ENCODE results near the gene ARHGAP15.

Gene ARHGAP15

DNA sequence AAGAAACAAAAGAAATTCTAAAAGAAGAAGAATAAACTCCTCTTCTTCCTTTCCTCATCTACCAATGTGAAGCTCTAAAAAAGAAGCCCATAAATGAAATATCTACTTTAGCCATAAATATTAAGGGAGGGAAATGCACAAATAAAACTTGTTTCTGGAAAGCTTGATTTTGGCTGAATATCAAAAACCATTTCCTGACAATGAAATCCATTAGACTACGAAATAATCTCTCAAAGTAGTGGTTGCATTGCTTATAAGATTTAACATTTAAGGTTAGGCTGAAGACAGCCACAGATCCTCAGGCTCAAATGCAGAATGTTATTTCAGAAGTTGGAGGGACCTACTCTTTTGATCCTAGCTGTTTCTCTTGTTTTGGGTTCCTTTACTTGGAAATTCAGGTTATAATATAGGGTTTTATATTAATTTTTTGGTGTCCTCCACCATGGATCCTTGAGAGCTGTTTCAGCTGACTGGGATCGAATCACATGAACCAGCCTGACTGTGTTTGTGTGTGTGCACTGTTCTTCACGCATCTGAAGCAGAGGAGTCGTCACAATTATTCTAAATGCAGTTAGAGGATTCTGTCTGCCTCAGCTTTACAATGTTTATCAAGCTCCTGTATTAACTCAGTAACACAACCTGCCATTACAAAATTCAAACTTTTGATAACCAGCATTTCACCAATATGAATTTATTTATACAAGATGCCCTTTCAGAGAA lies 474.8 kb downstream of the ARHGAP15 start:
- DNase-seq, result no peak

DNA sequence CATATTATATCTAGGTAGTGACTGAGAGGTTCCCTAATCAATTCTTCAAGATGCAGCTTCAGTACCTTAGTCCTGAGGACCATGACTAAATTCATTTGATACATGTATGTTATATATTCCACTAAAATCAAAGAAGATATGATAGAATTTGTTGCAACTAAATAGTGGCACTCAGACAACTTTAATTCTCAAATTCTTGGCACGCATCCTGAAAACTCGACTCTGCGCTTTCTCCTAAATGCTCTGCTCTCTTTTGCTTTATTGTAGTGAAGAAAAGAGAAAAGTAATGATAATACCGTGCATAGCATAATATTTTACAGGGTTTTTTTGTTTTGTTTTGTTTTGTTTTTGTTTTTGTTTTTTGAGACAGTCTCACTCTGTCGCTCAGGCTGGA lies 475.3 kb downstream of the ARHGAP15 start:
- DNase-seq, result no peak

DNA sequence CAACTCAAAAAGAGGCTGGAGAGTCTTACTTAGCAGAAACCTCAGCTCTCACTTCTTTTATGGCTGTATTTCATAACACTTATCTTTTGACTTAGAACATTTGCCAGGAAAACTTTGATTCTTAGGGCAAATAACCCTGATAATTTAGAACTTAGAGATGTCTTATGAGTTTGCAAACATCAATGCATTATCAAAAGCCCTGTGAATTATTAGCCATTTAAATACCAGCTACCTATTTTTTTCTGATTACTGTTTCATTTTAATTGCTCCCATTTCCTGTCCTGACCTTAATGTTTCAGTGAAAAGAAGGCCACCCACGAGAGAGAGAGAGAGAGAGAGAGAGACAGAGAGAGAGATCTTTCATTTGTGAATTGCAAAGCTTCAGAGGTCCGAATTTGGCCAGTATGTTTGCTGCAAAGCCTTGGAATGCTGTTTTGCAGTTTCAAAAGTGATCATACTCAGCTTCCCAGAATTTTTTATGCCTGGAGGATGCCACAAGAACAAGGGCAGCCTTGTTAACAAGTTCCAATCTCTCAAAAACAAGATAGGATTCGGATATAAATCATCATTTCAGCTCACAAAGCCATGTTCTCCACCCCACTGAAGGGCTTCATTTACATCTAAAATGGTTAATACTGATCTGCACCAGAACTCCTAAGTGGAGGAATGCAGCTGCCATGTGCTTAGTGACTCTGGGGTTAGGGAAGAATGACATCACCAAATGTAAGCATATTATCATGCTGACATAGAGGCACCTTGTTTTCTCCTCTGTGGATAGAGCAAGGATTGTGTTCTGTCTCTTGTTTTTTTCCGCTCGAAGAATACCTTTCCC lies 478.2 kb downstream of the ARHGAP15 start:
- DNase-seq, result peak; percentile 17

DNA sequence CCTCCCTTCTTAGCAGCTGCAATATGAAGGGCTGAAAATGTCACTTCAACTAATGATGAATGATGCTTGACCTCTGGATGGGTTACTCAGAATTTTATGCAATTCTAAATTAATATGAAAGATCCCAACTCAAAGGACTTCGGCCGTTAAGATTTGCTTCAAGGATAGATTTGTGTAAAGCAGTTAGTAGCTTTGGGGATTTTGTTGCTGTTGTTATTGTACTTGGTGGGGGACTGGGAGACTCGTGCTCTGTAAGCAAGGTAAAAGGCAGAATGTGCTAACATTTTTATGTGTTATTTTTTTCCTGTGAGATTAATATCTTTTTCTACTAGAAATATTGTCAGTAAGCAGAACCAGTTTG lies 478.8 kb downstream of the ARHGAP15 start:
- DNase-seq, result no peak

DNA sequence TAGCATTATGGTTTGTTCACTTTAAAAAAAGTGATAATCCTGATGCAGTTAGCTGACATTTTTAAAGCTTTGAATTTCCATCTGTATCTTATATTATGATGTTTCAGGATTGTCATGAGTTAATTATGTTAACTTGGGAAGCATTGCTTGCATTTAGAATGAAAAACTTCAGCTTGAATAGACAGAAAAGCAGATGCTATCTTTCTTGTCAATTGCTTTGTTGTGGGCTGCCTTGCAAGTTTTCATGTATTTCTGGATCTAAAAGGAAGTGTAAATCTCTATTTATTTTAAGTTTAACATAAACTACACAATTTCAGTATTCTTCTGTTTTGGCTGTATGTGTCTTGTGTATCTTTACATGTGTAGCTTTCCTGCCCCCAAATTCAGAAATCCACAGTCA lies 479.5 kb downstream of the ARHGAP15 start:
- DNase-seq, result no peak

DNA sequence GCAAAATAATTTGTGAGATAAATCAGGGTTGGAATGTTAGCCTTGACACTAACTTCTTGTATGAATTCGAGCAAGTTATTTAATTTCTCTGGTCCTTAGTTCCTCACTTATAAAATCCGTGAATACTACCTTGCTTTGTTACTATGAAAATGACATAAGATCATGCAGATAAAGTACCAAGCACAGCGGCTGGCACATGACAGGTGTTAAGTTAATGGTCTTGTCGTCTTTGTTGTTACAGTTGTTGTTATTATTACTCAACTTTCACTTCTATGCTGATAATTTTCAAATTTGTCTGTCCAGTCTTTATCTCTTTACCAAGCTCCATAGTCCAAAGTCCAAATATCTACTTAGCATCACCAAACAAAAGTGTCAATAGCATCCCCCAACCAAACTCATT lies 482.1 kb downstream of the ARHGAP15 start:
- DNase-seq, result no peak

DNA sequence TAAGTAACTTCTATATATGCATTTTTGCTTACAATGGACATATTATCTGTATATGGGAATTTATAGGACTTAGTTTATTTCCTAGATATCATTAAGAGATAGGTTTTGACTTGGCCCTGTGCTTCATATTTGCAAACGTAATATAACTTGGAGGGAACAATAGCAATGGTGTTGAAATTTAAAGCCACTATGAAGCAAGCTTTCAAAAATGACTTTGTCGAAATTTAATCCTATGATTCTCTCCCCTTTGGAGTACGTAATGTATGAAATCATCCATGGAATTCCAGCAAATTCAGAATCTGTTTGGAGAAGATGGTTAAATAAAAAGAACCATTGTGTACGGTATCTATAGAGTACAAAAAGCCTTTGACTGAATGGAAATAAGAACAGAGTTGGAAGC lies 486.3 kb downstream of the ARHGAP15 start:
- no peak for DNase-seq

DNA sequence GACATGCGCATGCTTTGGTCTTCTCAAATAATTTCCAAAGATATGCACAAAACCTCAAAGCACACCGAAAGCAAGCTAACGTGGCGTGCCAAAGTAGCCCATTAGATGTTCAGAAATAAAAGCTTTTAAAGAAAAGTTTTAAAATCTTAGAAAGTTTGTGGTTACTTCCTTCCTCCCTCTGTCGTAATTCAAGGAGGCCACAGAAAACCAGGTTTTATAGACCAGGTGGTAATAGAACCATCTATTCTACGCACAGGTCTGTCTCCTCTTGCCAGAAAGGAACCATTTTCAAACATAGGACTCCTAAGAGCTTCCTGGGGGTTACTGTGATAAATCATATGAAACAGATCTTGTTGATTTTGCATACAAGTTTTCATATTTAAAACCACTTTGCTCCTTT lies 487.2 kb downstream of the ARHGAP15 start:
- DNase-seq, result no peak

DNA sequence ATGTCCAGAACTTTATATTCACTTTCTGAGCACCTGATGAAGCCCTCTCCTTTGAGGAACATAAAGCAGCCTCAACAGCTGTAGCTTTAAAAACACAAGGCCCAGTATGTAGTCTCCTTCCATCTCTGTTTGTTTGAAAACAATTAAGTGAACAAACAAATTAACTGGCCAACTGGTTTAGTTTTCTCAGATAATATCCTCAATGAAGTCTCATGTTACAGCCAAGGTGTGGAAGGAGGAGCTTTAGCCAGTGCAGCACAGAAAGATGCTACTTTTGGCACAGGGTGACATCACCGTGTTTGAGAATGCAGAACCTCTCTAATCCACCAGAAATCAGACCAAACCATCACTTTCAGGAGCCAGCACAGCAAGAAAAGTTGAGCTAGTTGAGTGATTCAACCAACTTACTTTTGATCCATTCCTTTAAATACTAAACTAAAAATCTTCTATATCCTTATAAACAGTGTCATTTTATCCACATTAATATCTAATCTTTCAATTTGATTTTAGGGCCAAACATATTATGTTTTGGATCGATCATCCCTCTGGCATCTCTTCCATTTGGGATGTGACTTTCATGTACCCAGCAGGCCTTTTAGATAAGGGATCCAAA lies 488.7 kb downstream of the ARHGAP15 start:
- DNase-seq, result peak; percentile 32

DNA sequence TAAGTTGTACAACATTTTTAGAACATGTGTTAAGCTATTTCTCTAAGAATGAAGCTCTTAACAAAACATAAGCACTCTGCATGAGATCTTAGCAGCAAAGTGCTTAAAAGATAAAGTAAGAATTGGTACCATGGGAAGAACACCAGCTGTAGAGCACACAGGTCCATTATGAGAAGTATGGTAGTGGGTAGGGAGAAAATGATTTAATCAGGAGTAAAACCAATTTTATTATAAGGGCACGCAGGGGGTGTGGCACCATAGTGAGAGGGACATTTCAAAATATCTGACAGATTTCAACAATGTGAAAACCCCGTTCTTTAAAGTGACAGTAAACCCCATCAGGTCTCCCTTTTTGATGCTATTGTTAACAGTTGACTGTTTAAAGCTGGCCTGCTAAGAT lies 492.9 kb downstream of the ARHGAP15 start:
- no peak for DNase-seq

DNA sequence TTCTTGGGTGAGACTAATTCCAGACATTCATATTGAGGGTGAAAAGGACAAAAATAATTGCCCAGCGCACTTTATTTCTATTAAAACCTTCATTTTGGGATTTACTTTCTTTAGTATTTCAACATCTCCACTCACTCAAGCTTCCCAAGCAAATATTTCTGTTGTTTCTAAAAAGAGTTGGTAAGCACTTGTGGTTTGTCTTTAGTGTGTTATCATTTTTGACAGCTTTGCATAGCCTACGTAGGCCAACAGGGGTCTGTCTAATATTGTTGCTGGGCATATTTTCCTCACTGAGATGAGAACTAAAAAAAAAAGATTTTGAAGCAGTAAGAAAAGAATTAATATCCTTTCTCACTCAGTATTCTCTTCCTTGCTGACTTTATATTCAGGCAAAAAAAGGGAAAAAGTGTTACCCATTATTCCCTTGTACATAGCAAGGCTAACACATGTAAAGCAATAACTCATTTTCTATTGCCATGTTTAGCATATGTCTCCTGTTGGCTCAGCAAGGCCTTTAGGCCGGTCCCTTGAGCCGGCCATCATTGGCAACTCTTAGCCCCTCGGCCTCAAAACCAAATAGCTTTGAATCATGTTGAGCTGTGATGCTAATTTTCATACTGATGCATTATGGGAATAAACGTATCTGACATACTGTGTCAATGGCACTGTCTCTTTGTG lies 494.2 kb downstream of the ARHGAP15 start:
- DNase-seq, result no peak

DNA sequence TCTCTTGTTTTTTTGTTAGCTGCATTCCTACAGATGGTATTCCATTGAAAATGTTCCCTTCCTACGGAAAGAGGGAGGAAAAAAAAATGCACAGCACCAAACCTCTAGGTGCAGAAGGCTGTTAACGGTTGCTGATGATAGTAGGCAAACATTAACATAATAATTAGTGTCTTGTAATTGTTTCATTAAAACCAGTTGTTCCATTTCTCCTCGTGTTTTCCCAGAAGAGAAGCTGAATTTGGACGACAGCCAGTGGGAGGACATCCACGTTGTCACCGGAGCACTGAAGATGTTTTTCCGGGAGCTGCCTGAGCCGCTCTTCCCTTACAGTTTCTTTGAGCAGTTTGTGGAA lies 494.7 kb downstream of the ARHGAP15 start:
- DNase-seq, result no peak

DNA sequence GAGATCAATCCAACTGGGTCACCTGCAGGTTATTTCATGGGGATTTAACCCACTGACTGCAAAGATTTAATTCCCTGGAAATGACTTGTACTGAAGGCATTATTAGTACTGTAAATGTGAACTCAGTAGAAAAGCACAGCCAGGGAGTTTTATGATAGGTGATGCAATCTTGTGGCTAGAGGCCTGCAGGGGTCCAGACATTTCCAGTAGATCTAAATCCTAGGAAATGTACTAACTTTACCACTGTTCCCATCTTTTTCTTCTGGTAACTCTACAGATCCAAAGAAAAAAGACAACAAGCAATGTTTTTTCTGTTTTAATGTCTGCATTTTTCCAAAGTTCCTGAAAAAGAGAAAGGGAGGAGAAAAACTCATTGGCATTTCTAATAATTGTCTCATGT lies 500.1 kb downstream of the ARHGAP15 start:
- no peak for DNase-seq

DNA sequence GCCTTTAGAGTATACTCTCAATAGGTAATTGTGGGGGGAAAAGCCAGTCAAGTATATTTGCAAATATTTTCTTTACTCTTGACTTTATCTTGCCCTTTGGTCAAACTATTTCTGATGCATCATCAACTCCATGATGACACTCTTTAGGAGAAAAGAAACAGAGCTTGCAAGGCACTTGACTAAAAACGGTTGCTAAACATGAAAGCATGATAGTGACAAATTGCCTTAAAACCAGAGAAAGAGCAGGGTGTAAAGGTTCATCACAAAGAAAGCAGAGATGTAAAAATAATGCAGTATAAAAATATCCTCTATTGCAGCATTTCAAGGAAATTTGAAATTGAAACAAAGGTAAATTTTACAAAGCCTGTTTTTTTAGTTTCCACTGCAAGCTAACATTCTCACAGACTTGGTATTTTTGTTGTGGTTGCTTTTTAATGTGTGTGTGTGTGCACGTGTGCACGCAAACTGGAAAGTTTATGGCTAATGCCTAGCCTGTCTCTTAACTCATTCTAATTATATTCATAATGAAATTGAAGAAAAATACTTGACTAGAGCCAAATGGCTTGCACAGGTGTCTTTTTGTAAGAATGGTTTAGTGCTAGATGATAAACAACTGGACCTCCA lies 503.6 kb downstream of the ARHGAP15 start:
- peak; percentile 79 for DNase-seq

DNA sequence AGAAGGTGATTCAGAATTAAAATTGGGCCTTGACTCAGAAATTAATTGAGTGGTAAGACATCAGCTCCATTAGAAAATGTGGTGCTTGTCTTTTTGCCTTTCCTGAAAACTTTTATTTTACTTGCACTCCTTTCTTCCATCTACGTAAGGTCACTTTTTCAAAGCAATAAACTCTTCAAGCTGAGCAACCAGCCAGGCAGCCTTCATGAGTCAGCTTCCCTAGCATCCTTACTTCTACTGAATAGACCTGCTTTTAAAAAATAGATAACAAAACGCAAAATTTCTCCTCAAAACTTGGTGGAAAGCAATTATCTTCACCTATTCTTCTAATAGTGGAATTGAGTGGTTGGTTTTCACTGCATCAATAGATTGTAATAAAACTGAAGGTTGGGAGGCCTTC lies 504.2 kb downstream of the ARHGAP15 start:
- peak; percentile 32 for DNase-seq

DNA sequence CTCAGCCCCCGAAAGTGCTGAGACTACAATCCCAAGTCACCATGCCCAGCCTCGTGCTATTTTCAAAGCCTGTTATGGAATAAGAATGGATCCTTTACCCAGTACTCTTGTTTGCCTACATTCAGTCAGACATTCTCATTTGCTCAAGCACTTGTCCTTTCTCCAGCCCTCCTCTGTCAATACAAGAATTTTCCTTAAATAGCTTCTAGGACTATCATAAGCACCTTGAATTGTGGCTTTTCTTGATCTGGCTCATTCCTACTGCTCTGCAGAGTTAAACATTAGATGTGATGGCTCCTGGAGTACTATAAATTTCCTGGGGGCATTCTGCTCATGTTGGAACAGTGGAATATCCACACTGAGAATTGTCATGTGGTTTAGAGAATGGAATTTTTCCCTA lies 506.1 kb downstream of the ARHGAP15 start:
- no peak for DNase-seq

DNA sequence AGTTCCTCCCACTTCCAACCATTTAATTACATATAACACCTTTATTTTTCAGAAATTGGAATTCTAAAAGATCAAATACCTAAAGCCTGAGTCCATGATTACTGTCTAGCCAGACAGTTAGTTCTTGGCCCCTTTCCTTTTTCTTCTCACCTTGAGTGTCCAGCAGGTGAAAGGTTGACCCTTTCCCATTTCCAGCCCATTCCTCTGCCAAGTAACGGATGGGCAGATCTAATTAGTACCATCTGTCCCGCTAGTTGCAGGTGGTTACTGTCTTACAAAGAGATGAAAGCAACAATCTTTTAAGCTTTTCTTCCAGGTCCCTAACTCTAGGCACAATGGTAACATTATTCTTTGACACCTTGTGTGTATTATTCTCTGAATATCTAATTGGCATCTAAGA lies 506.7 kb downstream of the ARHGAP15 start:
- DNase-seq, result no peak

DNA sequence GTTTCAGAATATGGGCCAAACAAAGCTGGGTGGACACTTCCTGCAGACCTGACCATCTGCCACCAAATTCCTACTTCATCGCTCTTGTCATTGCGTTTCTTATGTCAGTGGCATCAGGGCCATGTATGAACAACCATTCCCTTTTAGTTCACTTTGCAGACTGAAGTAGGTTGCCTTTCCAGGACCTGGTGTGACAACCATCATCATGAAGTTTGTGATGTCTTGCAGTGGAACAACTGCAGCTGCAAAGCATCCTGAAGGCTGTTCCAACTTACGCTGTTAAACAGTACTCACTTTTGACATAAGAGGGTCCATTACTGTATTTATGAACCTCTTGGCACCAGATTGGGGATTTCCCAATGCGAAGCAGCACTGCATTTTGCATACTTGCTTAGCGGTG lies 511.6 kb downstream of the ARHGAP15 start:
- no peak for DNase-seq

DNA sequence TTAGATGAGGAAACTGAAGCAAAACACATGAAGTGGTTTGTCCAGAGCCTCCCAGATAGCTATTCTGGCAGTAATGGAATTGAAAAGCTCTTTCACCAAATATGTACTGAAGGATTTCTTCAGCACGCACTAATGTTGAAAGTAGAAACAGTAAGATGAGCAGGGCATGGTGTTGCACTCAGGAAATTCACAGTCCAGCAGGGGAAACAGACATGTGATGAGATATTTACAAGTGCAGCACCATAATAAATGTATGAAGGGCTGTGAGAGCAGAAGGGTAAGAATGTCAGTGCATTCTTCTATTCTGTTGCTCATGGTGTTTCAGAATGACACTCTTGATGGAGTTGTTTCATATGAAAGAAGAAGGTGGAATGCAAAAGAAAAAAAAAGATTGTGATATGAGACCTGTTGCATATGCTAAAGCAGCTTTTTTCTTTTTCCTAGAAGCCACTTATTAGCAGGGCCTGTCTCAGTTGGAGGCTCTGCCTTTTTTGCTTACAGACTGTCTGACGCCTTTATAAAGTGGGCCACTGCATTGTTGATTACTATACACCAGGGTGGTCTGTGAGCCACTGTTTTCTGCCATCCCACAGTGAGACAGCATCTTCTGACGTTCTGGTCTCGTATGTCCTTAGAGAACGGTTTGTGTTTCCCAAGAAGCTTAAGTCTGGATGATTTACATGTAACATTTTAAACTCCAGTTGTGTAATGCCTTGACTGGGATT lies 516.9 kb downstream of the ARHGAP15 start:
- no peak for DNase-seq

DNA sequence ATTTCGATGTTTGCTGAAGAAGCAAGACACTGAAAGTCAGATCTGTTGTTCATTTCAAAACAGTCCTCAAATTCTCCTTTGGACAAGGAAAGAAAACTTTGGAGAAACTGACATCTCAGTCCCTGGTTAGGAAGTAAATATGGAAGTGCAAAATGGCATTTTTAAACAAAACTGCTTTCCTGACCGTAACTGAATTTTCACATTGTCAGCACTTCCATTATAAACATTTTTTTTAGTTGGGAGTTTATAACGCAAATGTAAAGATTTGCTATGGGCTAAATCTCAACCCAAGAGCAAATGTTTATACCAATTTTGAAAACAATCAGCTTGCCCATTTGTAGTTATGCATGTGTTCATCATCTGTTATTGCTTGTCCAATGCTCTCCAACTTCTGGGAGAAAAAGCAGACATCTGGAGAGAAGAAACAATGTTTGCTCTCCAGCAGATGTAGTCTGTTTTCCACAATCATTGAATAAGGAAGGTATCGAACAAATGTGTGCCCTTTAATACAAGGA lies 520.1 kb downstream of the ARHGAP15 start:
- DNase-seq, result no peak

DNA sequence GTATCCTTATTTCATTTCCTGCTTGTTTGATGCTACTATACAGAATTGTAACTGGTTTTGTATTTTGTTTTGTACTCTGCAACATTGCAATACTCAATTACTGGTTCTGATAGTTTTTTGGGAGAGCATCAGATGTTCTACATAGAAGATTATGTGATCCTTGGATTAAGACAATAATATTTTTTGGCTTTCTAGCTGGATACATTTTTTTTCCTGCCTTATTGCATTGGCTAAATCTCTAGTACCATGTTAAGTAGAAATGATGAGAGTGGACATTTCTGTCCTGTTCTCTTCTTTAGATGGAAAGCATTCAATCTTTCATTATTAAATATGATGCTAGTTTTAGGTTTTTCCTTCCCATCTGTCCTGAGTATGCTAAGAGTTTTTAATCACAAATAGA lies 523.5 kb downstream of the ARHGAP15 start:
- DNase-seq, result no peak

DNA sequence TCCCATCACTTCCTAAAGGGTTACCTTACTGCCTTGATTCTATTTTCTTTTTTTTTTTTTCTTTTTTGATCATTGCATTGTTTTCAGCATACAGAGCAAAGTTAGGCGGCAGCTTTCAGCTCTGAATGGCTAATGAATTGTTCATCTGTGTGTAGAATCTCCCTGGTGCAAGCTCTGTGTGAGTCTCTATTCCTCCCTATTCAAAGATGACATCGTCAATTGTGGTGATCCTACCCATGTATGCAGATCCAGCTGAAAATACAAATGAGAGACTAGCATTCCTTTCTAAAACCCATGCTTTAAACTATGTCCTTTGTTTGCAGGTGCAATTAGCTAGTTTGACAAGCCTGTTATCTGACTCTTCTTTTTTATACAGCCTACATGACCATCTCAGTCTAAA lies 539.0 kb downstream of the ARHGAP15 start:
- DNase-seq, result no peak

Measured in NCI-H510A treated with DMSO at 0.1 percent for 48 hours (cell line).